ENCODE data around the gene TMEM163.

DNA sequence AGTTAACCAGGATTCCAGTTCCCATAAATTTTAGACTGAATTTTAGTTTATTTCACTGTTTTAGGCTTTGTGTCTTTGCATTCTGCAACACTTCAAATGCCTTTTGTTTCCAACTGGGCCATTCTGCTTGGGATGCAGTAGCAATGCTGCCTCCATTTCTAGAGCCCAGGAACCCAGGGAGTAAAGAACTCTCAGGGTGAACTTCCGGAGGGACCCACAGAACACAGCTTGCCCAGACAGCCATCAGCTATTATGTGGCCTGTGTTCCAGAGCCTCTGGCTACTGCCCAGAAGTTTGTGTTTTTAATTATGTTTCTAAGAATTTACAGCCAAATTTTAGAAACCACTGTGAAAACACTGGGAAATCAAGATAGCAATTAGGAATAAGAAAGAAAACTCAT, 145.1 kb downstream of the TMEM163 start:
- TF ChIP-seq, protein P1, sequence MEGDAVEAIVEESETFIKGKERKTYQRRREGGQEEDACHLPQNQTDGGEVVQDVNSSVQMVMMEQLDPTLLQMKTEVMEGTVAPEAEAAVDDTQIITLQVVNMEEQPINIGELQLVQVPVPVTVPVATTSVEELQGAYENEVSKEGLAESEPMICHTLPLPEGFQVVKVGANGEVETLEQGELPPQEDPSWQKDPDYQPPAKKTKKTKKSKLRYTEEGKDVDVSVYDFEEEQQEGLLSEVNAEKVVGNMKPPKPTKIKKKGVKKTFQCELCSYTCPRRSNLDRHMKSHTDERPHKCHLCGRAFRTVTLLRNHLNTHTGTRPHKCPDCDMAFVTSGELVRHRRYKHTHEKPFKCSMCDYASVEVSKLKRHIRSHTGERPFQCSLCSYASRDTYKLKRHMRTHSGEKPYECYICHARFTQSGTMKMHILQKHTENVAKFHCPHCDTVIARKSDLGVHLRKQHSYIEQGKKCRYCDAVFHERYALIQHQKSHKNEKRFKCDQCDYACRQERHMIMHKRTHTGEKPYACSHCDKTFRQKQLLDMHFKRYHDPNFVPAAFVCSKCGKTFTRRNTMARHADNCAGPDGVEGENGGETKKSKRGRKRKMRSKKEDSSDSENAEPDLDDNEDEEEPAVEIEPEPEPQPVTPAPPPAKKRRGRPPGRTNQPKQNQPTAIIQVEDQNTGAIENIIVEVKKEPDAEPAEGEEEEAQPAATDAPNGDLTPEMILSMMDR (IDR thresholded peaks at IDR 0.05), result no peak
- TF ChIP-seq EZH2phosphoT487 (IDR thresholded peaks at IDR 0.05), result no peak

Data from neural progenitor cell (in vitro differentiated cells).